ENCODE data around the gene TENM4.

The TENM4 gene

DNA sequence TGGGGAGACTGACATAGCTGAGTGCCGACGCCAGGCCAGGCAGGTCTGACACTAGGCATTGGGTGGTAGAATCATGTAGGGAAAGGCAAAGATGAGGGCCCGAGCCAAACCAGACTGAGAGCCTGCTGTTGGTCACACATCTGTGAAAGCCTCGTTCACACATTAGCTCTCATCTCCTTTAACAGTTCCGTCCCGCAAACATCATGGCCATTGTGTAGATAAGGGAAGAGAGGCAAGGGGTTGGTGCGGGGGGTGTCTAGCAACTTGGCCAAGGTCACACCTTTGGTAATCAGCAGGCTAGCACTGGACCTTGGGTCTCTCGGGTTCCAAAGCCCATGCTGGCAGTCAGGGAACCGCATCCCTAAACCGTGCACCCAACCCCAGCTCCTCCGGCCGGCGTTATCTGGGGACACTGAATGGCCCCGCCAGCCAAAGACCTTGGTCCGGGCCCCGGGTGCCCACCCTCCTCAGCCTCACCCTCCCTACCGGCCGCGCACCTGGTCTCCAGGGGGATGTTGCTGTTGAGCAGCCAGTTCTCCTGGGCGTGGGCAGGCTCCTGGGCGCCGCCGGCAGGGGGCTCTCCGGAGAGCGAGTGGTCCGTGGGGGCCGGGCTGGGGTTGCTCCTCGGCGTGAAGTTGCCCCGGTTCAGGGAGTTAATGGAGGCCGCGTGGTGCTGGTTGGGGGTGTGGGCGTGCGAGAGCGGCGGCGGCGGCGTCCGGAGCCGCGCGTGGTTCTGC lies 537.9 kb downstream of the TENM4 start:
- TF ChIP-seq TOX (CRISPR knock-in tag; IDR thresholded peaks at IDR 0.05; ENCODE audit: borderline replicate concordance), result no peak
- no peak for TF ChIP-seq ISL1 (CRISPR knock-in tag; IDR thresholded peaks at IDR 0.05)
- TF ChIP-seq, protein P1, sequence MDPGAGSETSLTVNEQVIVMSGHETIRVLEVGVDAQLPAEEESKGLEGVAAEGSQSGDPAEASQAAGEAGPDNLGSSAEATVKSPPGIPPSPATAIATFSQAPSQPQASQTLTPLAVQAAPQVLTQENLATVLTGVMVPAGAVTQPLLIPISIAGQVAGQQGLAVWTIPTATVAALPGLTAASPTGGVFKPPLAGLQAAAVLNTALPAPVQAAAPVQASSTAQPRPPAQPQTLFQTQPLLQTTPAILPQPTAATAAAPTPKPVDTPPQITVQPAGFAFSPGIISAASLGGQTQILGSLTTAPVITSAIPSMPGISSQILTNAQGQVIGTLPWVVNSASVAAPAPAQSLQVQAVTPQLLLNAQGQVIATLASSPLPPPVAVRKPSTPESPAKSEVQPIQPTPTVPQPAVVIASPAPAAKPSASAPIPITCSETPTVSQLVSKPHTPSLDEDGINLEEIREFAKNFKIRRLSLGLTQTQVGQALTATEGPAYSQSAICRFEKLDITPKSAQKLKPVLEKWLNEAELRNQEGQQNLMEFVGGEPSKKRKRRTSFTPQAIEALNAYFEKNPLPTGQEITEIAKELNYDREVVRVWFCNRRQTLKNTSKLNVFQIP (CRISPR knock-in tag; IDR thresholded peaks at IDR 0.05; ENCODE audit: borderline replicate concordance, low read depth), result no peak
- TF ChIP-seq BACH2 (CRISPR knock-in tag; IDR thresholded peaks at IDR 0.05; ENCODE audit: borderline replicate concordance), result no peak
- TF ChIP-seq ZC3H10 (CRISPR knock-in tag; IDR thresholded peaks at IDR 0.05), result no peak
- no peak for TF ChIP-seq ZNF8 (CRISPR knock-in tag; IDR thresholded peaks at IDR 0.05)
- no peak for TF ChIP-seq GLIS3 (CRISPR knock-in tag; IDR thresholded peaks at IDR 0.05)
- no peak for TF ChIP-seq ESRRG (CRISPR knock-in tag; IDR thresholded peaks at IDR 0.05)
- no peak for TF ChIP-seq ZNF565 (CRISPR knock-in tag; conservative IDR thresholded peaks at IDR 0.05; ENCODE audit: low read depth)
- TF ChIP-seq, protein P2, sequence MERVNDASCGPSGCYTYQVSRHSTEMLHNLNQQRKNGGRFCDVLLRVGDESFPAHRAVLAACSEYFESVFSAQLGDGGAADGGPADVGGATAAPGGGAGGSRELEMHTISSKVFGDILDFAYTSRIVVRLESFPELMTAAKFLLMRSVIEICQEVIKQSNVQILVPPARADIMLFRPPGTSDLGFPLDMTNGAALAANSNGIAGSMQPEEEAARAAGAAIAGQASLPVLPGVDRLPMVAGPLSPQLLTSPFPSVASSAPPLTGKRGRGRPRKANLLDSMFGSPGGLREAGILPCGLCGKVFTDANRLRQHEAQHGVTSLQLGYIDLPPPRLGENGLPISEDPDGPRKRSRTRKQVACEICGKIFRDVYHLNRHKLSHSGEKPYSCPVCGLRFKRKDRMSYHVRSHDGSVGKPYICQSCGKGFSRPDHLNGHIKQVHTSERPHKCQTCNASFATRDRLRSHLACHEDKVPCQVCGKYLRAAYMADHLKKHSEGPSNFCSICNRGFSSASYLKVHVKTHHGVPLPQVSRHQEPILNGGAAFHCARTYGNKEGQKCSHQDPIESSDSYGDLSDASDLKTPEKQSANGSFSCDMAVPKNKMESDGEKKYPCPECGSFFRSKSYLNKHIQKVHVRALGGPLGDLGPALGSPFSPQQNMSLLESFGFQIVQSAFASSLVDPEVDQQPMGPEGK (CRISPR knock-in tag; IDR thresholded peaks at IDR 0.05; ENCODE audit: borderline replicate concordance), result no peak
- no peak for TF ChIP-seq SNAI2 (CRISPR knock-in tag; IDR thresholded peaks at IDR 0.05)
- TF ChIP-seq OSR1 (CRISPR knock-in tag; IDR thresholded peaks at IDR 0.05), result no peak
- no peak for TF ChIP-seq TCF4 (CRISPR knock-in tag; IDR thresholded peaks at IDR 0.05; ENCODE audit: borderline replicate concordance)
- TF ChIP-seq ZNF70 (CRISPR knock-in tag; IDR thresholded peaks at IDR 0.05), result no peak
- TF ChIP-seq, protein P3, sequence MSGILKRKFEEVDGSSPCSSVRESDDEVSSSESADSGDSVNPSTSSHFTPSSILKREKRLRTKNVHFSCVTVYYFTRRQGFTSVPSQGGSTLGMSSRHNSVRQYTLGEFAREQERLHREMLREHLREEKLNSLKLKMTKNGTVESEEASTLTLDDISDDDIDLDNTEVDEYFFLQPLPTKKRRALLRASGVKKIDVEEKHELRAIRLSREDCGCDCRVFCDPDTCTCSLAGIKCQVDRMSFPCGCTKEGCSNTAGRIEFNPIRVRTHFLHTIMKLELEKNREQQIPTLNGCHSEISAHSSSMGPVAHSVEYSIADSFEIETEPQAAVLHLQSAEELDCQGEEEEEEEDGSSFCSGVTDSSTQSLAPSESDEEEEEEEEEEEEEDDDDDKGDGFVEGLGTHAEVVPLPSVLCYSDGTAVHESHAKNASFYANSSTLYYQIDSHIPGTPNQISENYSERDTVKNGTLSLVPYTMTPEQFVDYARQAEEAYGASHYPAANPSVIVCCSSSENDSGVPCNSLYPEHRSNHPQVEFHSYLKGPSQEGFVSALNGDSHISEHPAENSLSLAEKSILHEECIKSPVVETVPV (CRISPR knock-in tag; IDR thresholded peaks at IDR 0.05), result no peak
- no peak for ATAC-seq

DNA sequence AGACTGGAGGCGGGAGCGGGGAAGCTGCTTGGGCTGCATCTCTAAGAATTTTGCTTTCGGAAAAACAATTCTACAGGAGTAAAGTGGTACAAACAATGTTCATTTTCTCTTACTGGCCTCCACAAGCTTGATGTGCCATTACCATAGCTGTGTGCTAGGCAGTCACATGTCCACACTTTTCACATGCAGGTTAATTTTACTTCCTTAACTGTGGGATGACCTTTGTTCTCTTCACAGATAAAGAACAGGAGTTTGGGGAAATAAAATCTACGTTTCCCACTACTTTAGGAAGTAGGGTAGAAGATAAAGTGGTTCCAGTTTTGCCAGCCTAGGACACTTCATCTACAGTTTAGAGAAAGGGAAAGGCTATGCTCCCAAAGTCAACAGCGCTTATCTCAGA lies 539.0 kb downstream of the TENM4 start:
- no peak for ATAC-seq
- TF ChIP-seq, protein P4, sequence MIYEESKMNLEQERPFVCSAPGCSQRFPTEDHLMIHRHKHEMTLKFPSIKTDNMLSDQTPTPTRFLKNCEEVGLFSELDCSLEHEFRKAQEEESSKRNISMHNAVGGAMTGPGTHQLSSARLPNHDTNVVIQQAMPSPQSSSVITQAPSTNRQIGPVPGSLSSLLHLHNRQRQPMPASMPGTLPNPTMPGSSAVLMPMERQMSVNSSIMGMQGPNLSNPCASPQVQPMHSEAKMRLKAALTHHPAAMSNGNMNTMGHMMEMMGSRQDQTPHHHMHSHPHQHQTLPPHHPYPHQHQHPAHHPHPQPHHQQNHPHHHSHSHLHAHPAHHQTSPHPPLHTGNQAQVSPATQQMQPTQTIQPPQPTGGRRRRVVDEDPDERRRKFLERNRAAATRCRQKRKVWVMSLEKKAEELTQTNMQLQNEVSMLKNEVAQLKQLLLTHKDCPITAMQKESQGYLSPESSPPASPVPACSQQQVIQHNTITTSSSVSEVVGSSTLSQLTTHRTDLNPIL (CRISPR knock-in tag; IDR thresholded peaks at IDR 0.05; ENCODE audit: low read depth), result no peak
- TF ChIP-seq ZNF70 (CRISPR knock-in tag; IDR thresholded peaks at IDR 0.05), result no peak
- no peak for TF ChIP-seq PPARA (CRISPR knock-in tag; IDR thresholded peaks at IDR 0.05; ENCODE audit: borderline replicate concordance)
- no peak for TF ChIP-seq ZNF8 (CRISPR knock-in tag; IDR thresholded peaks at IDR 0.05)
- TF ChIP-seq, protein P2 (CRISPR knock-in tag; IDR thresholded peaks at IDR 0.05; ENCODE audit: borderline replicate concordance), result no peak
- TF ChIP-seq, protein P5, sequence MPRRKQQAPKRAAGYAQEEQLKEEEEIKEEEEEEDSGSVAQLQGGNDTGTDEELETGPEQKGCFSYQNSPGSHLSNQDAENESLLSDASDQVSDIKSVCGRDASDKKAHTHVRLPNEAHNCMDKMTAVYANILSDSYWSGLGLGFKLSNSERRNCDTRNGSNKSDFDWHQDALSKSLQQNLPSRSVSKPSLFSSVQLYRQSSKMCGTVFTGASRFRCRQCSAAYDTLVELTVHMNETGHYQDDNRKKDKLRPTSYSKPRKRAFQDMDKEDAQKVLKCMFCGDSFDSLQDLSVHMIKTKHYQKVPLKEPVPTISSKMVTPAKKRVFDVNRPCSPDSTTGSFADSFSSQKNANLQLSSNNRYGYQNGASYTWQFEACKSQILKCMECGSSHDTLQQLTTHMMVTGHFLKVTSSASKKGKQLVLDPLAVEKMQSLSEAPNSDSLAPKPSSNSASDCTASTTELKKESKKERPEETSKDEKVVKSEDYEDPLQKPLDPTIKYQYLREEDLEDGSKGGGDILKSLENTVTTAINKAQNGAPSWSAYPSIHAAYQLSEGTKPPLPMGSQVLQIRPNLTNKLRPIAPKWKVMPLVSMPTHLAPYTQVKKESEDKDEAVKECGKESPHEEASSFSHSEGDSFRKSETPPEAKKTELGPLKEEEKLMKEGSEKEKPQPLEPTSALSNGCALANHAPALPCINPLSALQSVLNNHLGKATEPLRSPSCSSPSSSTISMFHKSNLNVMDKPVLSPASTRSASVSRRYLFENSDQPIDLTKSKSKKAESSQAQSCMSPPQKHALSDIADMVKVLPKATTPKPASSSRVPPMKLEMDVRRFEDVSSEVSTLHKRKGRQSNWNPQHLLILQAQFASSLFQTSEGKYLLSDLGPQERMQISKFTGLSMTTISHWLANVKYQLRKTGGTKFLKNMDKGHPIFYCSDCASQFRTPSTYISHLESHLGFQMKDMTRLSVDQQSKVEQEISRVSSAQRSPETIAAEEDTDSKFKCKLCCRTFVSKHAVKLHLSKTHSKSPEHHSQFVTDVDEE (CRISPR knock-in tag; IDR thresholded peaks at IDR 0.05), result no peak
- TF ChIP-seq, protein P1 (CRISPR knock-in tag; IDR thresholded peaks at IDR 0.05; ENCODE audit: borderline replicate concordance, low read depth), result no peak
